ENCODE measurements around the gene ABHD16A.

The ABHD16A gene

GRCh38 chr6:31701666-31702404 is 1.3 kb downstream of the ABHD16A start:
- Histone ChIP-seq H3K4me3 (ENCODE audit: low read length) (peak overlapping the region; percentile 88), H4K20me1 (ENCODE audit: control insufficient read depth, insufficient read depth, low read depth, low read length) (0 out of 2 replicates have a peak, but pooled peaks cover 4% of the 10 kb centered on the region), H3K4me2 (ENCODE audit: low read length) (peak overlapping the region; percentile 74), H3K27me3 (ENCODE audit: control insufficient read depth, low read length) (no peaks in the 10 kb centered on the region), H3K9me3 (ENCODE audit: control insufficient read depth, insufficient read depth, low read length) (no peaks in the 10 kb centered on the region), H3K9me2 (replicated peaks; ENCODE audit: control insufficient read depth, low read length) (no peaks in the 10 kb centered on the region), H3F3A (ENCODE audit: control insufficient read depth, insufficient read depth) (peaks cover 13% of the 10 kb centered on the region), H3K36me3 (ENCODE audit: control insufficient read depth, low read length) (peaks cover 30% of the 10 kb centered on the region), H3K27ac (ENCODE audit: low read depth, low read length) (peak overlapping the region; percentile 74), H3K4me1 (ENCODE audit: control insufficient read depth, low read length) (peaks cover 23% of the 10 kb centered on the region), H3K79me2 (ENCODE audit: control insufficient read depth, low read length) (peaks cover 24% of the 10 kb centered on the region)
- TF ChIP-seq EZH2phosphoT487 (IDR thresholded peaks at IDR 0.05; ENCODE audit: borderline replicate concordance, low read length) (no peak), CTCF (IDR thresholded peaks at IDR 0.05; ENCODE audit: low read depth, low read length, poor library complexity, severe bottlenecking) (no peak)

- H3K4me1 ChIP-seq (ENCODE audit: control insufficient read depth, low read length): peaks cover 23% of the 10 kb centered on the region
- TF ChIP-seq CTCF (IDR thresholded peaks at IDR 0.05; ENCODE audit: low read depth, low read length, poor library complexity, severe bottlenecking) (no peak), EZH2phosphoT487 (IDR thresholded peaks at IDR 0.05; ENCODE audit: borderline replicate concordance, low read length) (no peak)
- peaks cover 24% of the 10 kb centered on the region for H3K79me2 ChIP-seq (ENCODE audit: control insufficient read depth, low read length)
- H3K4me3 ChIP-seq (ENCODE audit: low read length): no peak overlapping the region
- H3K9me3 ChIP-seq (ENCODE audit: control insufficient read depth, insufficient read depth, low read length): no peaks in the 10 kb centered on the region
- H3K27ac ChIP-seq (ENCODE audit: low read depth, low read length): no peak overlapping the region
- H3K4me2 ChIP-seq (ENCODE audit: low read length): peak overlapping the region; percentile 74
- no peaks in the 10 kb centered on the region for H3K27me3 ChIP-seq (ENCODE audit: control insufficient read depth, low read length)
- H3K9me2 ChIP-seq (replicated peaks; ENCODE audit: control insufficient read depth, low read length): no peaks in the 10 kb centered on the region
- 0 out of 2 replicates have a peak, but pooled peaks cover 4% of the 10 kb centered on the region for H4K20me1 ChIP-seq (ENCODE audit: control insufficient read depth, insufficient read depth, low read depth, low read length)
- peaks cover 12% of the 10 kb centered on the region for H3F3A ChIP-seq (ENCODE audit: control insufficient read depth, insufficient read depth)
- H3K36me3 ChIP-seq (ENCODE audit: control insufficient read depth, low read length): peaks cover 32% of the 10 kb centered on the region
Observed at GRCh38 chr6:31700740-31701401, 2.3 kb downstream of the ABHD16A start.

- Histone ChIP-seq H3K4me1 (ENCODE audit: control insufficient read depth, low read length) (peaks cover 16% of the 10 kb centered on the region), H4K20me1 (ENCODE audit: control insufficient read depth, insufficient read depth, low read depth, low read length) (0 out of 2 replicates have a peak, but pooled peaks cover 4% of the 10 kb centered on the region), H3K79me2 (ENCODE audit: control insufficient read depth, low read length) (peaks cover 22% of the 10 kb centered on the region), H3K9me2 (replicated peaks; ENCODE audit: control insufficient read depth, low read length) (no peaks in the 10 kb centered on the region), H3K9me3 (ENCODE audit: control insufficient read depth, insufficient read depth, low read length) (no peaks in the 10 kb centered on the region), H3K36me3 (ENCODE audit: control insufficient read depth, low read length) (peaks cover 45% of the 10 kb centered on the region), H3F3A (ENCODE audit: control insufficient read depth, insufficient read depth) (peaks cover 7% of the 10 kb centered on the region), H3K4me3 (ENCODE audit: low read length) (no peak overlapping the region), H3K27me3 (ENCODE audit: control insufficient read depth, low read length) (no peaks in the 10 kb centered on the region), H3K27ac (ENCODE audit: low read depth, low read length) (no peak overlapping the region), H3K4me2 (ENCODE audit: low read length) (no peak overlapping the region)
- TF ChIP-seq CTCF (IDR thresholded peaks at IDR 0.05; ENCODE audit: low read depth, low read length, poor library complexity, severe bottlenecking): no peak
- no peak for TF ChIP-seq EZH2phosphoT487 (IDR thresholded peaks at IDR 0.05; ENCODE audit: borderline replicate concordance, low read length)
Observed at GRCh38 chr6:31697555-31697954, 5.6 kb downstream of the ABHD16A start.
